Mesenchymal stem cell (in vitro differentiated cells and primary cell): ENCODE measurements around the gene NDST1.

ENCODE experiments used
- DNase-seq: peaks from one replicate; pipeline ENCODE4 v3.0.0-alpha.2; 2013
- H2AFZ ChIP-seq: one replicate; pipeline ENCODE4 v1.6.1; 2013; ENCODE audit warnings: low read depth, mild to moderate bottlenecking, control low read depth, inconsistent platforms, low read length, moderate library complexity
- H2AK5ac ChIP-seq: 2 replicates; pipeline ENCODE4 v1.6.1; 2013; ENCODE audit warnings: low read length, moderate library complexity, mild to moderate bottlenecking, inconsistent platforms; ENCODE audit not compliant: severe bottlenecking
- H2BK120ac ChIP-seq: one replicate; pipeline ENCODE4 v1.6.1; 2013; ENCODE audit warnings: low read depth, mild to moderate bottlenecking, inconsistent platforms, low read length, moderate library complexity
- H2BK12ac ChIP-seq, 2 experiments: one replicate each; pipeline ENCODE4 v1.6.1; 2013; ENCODE audit warnings: inconsistent platforms in 2 of 2, low read length in 2 of 2, mild to moderate bottlenecking in 2 of 2, moderate library complexity in 2 of 2, control low read depth in 1 of 2
- H2BK15ac ChIP-seq: one replicate; pipeline ENCODE4 v1.6.1; 2013; ENCODE audit warnings: mild to moderate bottlenecking, low read depth, inconsistent platforms; ENCODE audit not compliant: poor library complexity, severe bottlenecking
- H2BK5ac ChIP-seq: 2 replicates; pipeline ENCODE4 v1.6.1; 2013; ENCODE audit warnings: low read depth, mild to moderate bottlenecking, low read length, control low read depth, inconsistent platforms; ENCODE audit not compliant: poor library complexity, severe bottlenecking
- H3K14ac ChIP-seq, 2 experiments: one replicate each; pipeline ENCODE4 v1.6.1; 2013; ENCODE audit warnings: inconsistent platforms in 2 of 2, low read length in 2 of 2, control low read depth in 1 of 2, mild to moderate bottlenecking in 1 of 2, moderate library complexity in 1 of 2
- H3K18ac ChIP-seq, 2 experiments: one replicate each; pipeline ENCODE4 v1.6.1; 2013; ENCODE audit warnings: inconsistent platforms in 2 of 2, low read length in 2 of 2, control low read depth in 1 of 2, low read depth in 1 of 2, mild to moderate bottlenecking in 1 of 2
- H3K23ac ChIP-seq, 2 experiments: one replicate each; pipeline ENCODE4 v1.6.1; 2013; ENCODE audit warnings: inconsistent platforms in 2 of 2, low read length in 2 of 2, mild to moderate bottlenecking in 2 of 2, moderate library complexity in 2 of 2, control low read depth in 1 of 2
- H3K27ac ChIP-seq: 2 replicates; pipeline ENCODE4 v1.5.1; 2013; ENCODE audit warnings: mild to moderate bottlenecking, moderate library complexity, low read length, control low read depth, inconsistent platforms; ENCODE audit not compliant: poor library complexity, severe bottlenecking
- H3K27me3 ChIP-seq, 2 experiments: 2 replicates each; pipeline versions ENCODE4 v1.6.1 to v1.7.0; 2013; ENCODE audit warnings: low read length in 2 of 2, mild to moderate bottlenecking in 2 of 2, moderate library complexity in 2 of 2, control low read depth in 1 of 2, inconsistent platforms in 1 of 2; ENCODE audit not compliant: control insufficient read depth in 1 of 2, insufficient read depth in 1 of 2
- H3K36me3 ChIP-seq, 2 experiments: 2 replicates each; pipeline versions ENCODE4 v1.6.1 to v1.7.0; 2013; ENCODE audit warnings: low read length in 2 of 2, control low read depth in 1 of 2, inconsistent platforms in 1 of 2, low read depth in 1 of 2, mild to moderate bottlenecking in 1 of 2; ENCODE audit not compliant: insufficient read depth in 2 of 2, control insufficient read depth in 1 of 2
- H3K4ac ChIP-seq, 2 experiments: one replicate each; pipeline ENCODE4 v1.6.1; 2013; ENCODE audit warnings: inconsistent platforms in 2 of 2, low read length in 2 of 2, mild to moderate bottlenecking in 2 of 2, moderate library complexity in 2 of 2, control low read depth in 1 of 2, low read depth in 1 of 2
- H3K4me1 ChIP-seq: 2 replicates; pipeline ENCODE4 v1.6.1; 2013; ENCODE audit warnings: low read depth, low read length, control low read depth; ENCODE audit not compliant: control insufficient read depth, insufficient read depth
- H3K4me2 ChIP-seq: 2 replicates; pipeline ENCODE4 v1.6.1; 2013; ENCODE audit warnings: low read length, mild to moderate bottlenecking, inconsistent platforms; ENCODE audit not compliant: poor library complexity, severe bottlenecking
- H3K4me3 ChIP-seq, 2 experiments: 2 replicates each; pipeline versions ENCODE4 v1.5.1 to v1.7.0; 2013; ENCODE audit warnings: low read length in 2 of 2, mild to moderate bottlenecking in 2 of 2, control low read depth in 1 of 2, low read depth in 1 of 2; ENCODE audit not compliant: insufficient read depth in 1 of 2
- H3K79me1 ChIP-seq: replicated peaks from 2 replicates; pipeline ENCODE4 v1.6.1; 2013; ENCODE audit warnings: mild to moderate bottlenecking, control low read depth, low read length, inconsistent platforms; ENCODE audit not compliant: poor library complexity, severe bottlenecking
- H3K9ac ChIP-seq: 2 replicates; pipeline ENCODE4 v1.7.0; 2013; ENCODE audit warnings: mild to moderate bottlenecking, low read length, moderate library complexity
- H3K9me3 ChIP-seq: 2 replicates; pipeline ENCODE4 v1.7.0; 2013; ENCODE audit warnings: mild to moderate bottlenecking, low read length; ENCODE audit not compliant: control insufficient read depth
- H4K8ac ChIP-seq: one replicate; pipeline ENCODE4 v1.6.1; 2013; ENCODE audit warnings: inconsistent platforms, mild to moderate bottlenecking, low read length, moderate library complexity
- H4K91ac ChIP-seq: one replicate; pipeline ENCODE4 v1.6.1; 2013; ENCODE audit warnings: mild to moderate bottlenecking, low read length, inconsistent platforms
- WGBS: methylation state at CpG from one replicate; pipeline ENCODE4 v1.1.7; 2013; ENCODE audit warnings: mixed read lengths; 5-methylcytosine and 5-hydroxymethylcytosine counted together

The NDST1 gene

DNA sequence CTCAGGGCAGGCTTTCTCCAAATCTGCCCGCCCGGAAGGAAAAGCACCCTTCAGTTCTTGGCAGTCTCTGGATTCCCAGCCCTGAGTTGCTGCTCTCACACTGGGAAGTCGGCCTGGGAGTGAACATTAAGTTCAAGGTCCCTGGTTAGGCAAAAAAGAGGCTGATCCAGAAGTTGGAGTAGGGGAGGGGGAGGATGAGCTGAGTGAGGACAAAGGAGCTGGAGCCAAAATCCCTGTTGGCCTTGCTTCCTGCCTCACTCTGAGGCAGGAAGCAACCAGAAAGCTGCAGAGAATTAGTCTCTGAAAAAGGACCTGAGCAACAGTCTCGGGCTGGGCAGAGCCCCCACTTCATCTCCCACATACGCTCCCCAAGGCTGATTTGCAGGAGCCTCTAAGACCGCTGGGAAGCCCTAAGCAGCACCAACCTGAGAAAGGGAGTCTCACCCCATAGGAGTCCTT lies 43.3 kb upstream of the NDST1 start:
- peak overlapping the region; percentile 85 for H2BK5ac ChIP-seq
- H3K36me3 ChIP-seq = no peaks in the 10 kb centered on the region
- H3K9ac ChIP-seq = peak overlapping the region; percentile 63
- peak overlapping the region; percentile 73 for H2BK15ac ChIP-seq
- no peak overlapping the region for H4K91ac ChIP-seq
- 55% methylated on average over 6 of the region's 6 CpGs for WGBS
- H3K4ac ChIP-seq = no peak overlapping the region
- H4K8ac ChIP-seq = no peak overlapping the region
- H3K23ac ChIP-seq = no peak overlapping the region
- H3K4me3 ChIP-seq = no peak overlapping the region
- H3K79me1 ChIP-seq = peaks cover 1% of the 10 kb centered on the region
- no peak overlapping the region for H3K18ac ChIP-seq
- no peaks in the 10 kb centered on the region for H3K27me3 ChIP-seq
- H2AK5ac ChIP-seq = peak overlapping the region; percentile 92
- H2BK120ac ChIP-seq = no peak overlapping the region
- H2AFZ ChIP-seq = no peak overlapping the region
- peak overlapping the region; percentile 6 for H3K27ac ChIP-seq
- H3K4me2 ChIP-seq = no peak overlapping the region
- no peak for DNase-seq
- H3K14ac ChIP-seq = no peak overlapping the region
- H3K9me3 ChIP-seq = no peaks in the 10 kb centered on the region
- H2BK12ac ChIP-seq = peak overlapping the region in 1 of 2 experiments; percentile 64
- H3K4me1 ChIP-seq = peaks cover 36% of the 10 kb centered on the region

DNA sequence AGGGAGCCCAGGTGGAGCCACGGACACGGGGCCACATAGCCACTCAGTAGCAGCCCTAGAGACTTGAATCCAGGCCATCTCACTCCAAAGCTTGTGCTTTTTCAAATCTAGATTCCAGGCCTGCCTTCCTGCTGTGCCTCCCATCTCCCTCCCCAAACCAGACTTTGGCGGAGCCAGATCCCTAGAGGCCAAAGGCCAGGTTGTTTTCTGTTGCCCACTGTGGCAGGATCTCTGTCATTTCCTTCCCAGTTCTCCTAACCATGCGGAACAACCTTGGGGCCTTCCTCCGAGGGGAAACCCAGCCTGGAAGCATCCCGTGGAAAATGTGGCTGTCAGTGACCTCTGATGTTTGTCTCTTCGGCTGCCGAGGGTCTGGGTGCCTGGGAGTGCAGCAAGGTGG lies 42.0 kb upstream of the NDST1 start:
- no peak overlapping the region for H4K8ac ChIP-seq
- H2AFZ ChIP-seq = no peak overlapping the region
- no peak overlapping the region for H3K23ac ChIP-seq
- no peak overlapping the region for H3K9ac ChIP-seq
- no peaks in the 10 kb centered on the region for H3K36me3 ChIP-seq
- H3K27ac ChIP-seq = no peak overlapping the region
- H3K4me2 ChIP-seq = no peak overlapping the region
- no peak overlapping the region for H4K91ac ChIP-seq
- peaks cover 30% of the 10 kb centered on the region for H3K4me1 ChIP-seq
- no peaks in the 10 kb centered on the region for H3K9me3 ChIP-seq
- H3K18ac ChIP-seq = peak overlapping the region in 1 of 2 experiments; percentile 71
- H3K14ac ChIP-seq = no peak overlapping the region
- no peak for DNase-seq
- peak overlapping the region; percentile 73 for H2BK15ac ChIP-seq
- peak overlapping the region in 1 of 2 experiments; percentile 55 for H3K4ac ChIP-seq
- peaks cover 1% of the 10 kb centered on the region for H3K79me1 ChIP-seq
- peak overlapping the region; percentile 75 for H2AK5ac ChIP-seq
- H3K4me3 ChIP-seq = no peak overlapping the region
- H2BK5ac ChIP-seq = no peak overlapping the region
- no peaks in the 10 kb centered on the region for H3K27me3 ChIP-seq
- H2BK120ac ChIP-seq = no peak overlapping the region
- peak overlapping the region in 1 of 2 experiments; percentile 68 for H2BK12ac ChIP-seq
- WGBS = 63% methylated on average over 8 of the region's 8 CpGs

DNA sequence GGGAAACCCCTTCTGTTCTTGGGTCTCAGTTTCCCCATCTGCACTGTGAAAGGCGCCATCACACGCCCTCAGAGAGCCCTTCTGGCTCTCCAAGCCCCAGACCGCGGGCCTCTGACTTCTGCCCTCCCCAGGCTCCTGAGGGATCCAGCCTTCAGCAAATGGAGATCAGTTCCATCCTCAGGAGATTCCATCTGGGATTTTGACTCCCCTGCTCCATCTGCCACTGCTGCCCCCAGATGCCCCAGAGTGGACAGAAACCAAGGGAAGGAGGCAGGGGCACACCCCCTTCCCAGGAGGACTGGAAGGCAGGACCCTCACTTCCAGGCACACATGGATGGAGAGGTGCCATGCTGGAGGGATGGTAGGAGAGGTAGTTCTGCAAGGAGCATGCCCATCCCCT lies 39.7 kb upstream of the NDST1 start:
- Histone ChIP-seq H3K18ac (peak overlapping the region in 1 of 2 experiments; percentile 16), H3K23ac (no peak overlapping the region), H3K4ac (no peak overlapping the region), H2BK5ac (no peak overlapping the region), H4K8ac (no peak overlapping the region), H3K4me1 (peaks cover 35% of the 10 kb centered on the region), H2BK15ac (peak overlapping the region; percentile 5), H2BK12ac (peak overlapping the region; percentile 4 to 51), H3K36me3 (no peaks in the 10 kb centered on the region), H2AK5ac (peak overlapping the region; percentile 37), H2BK120ac (no peak overlapping the region), H3K79me1 (peaks cover 1% of the 10 kb centered on the region), H4K91ac (no peak overlapping the region), H3K27ac (peak overlapping the region; percentile 13), H3K14ac (peak overlapping the region in 1 of 2 experiments; percentile 26), H3K4me3 (no peak overlapping the region), H3K9ac (no peak overlapping the region), H3K27me3 (no peaks in the 10 kb centered on the region), H3K9me3 (no peaks in the 10 kb centered on the region), H3K4me2 (no peak overlapping the region), H2AFZ (no peak overlapping the region)
- DNase-seq = no peak
- 97% methylated on average over 4 of the region's 4 CpGs for WGBS

DNA sequence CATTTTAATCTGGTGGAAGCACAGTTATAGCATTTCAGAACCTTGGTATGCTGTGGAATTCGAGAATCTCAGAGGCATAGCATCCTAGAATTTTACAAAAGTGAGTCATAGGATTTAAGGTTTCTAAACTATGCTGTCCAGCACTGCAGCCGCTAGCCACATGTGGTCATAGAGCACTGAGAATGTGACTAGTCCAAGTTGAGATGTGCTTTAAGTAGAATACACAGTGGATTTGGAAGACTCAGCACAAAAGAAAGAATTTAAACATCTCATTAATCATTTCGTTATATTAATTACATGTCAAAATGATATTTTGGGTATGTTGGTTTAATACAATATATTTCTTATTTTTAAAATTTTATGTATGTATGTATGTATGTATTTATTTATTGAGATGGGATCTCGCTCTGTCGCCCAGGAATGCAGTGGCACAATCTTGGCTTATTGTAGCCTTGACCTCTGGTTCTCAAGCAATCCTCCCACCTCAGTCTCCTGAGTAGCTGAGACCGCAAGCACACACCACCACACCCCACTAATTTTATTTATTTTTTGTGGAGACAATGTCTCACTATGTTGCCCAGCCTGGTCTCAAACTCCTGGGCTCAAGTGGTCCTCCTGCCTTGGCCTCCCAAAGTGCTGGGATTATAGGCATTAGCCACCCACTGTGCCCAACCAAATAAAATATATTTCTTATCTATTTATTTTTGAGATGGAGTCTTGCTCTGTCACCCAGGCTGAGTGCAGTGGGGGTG lies 38.0 kb upstream of the NDST1 start:
- H4K8ac ChIP-seq = no peak overlapping the region
- no peak overlapping the region for H3K4me2 ChIP-seq
- no peak overlapping the region for H3K9ac ChIP-seq
- peak overlapping the region; percentile 81 for H2BK5ac ChIP-seq
- no peak overlapping the region for H3K18ac ChIP-seq
- H4K91ac ChIP-seq = no peak overlapping the region
- no peaks in the 10 kb centered on the region for H3K27me3 ChIP-seq
- H3K79me1 ChIP-seq = peaks cover 1% of the 10 kb centered on the region
- H3K27ac ChIP-seq = peak overlapping the region; percentile 94
- WGBS = 7% methylated on average over 4 of the region's 6 CpGs
- H3K14ac ChIP-seq = no peak overlapping the region
- no peaks in the 10 kb centered on the region for H3K36me3 ChIP-seq
- peak; percentile 92 for DNase-seq
- no peak overlapping the region for H3K4ac ChIP-seq
- no peak overlapping the region for H2BK12ac ChIP-seq
- H2BK15ac ChIP-seq = no peak overlapping the region
- H2AFZ ChIP-seq = no peak overlapping the region
- H3K9me3 ChIP-seq = no peaks in the 10 kb centered on the region
- H2AK5ac ChIP-seq = no peak overlapping the region
- H3K23ac ChIP-seq = no peak overlapping the region
- no peak overlapping the region for H2BK120ac ChIP-seq
- H3K4me1 ChIP-seq = peaks cover 39% of the 10 kb centered on the region
- H3K4me3 ChIP-seq = no peak overlapping the region
